ENCODE data around the gene TMED1. TPM values are rescaled to one million over a fixed set of nuclear protein-coding genes. Genes with fewer than 3 reads are reported as not detected.

TMED1 gene
- total RNA-seq, 2 donors from 2014 or later: 14.5 to 34.6 TPM

DNA sequence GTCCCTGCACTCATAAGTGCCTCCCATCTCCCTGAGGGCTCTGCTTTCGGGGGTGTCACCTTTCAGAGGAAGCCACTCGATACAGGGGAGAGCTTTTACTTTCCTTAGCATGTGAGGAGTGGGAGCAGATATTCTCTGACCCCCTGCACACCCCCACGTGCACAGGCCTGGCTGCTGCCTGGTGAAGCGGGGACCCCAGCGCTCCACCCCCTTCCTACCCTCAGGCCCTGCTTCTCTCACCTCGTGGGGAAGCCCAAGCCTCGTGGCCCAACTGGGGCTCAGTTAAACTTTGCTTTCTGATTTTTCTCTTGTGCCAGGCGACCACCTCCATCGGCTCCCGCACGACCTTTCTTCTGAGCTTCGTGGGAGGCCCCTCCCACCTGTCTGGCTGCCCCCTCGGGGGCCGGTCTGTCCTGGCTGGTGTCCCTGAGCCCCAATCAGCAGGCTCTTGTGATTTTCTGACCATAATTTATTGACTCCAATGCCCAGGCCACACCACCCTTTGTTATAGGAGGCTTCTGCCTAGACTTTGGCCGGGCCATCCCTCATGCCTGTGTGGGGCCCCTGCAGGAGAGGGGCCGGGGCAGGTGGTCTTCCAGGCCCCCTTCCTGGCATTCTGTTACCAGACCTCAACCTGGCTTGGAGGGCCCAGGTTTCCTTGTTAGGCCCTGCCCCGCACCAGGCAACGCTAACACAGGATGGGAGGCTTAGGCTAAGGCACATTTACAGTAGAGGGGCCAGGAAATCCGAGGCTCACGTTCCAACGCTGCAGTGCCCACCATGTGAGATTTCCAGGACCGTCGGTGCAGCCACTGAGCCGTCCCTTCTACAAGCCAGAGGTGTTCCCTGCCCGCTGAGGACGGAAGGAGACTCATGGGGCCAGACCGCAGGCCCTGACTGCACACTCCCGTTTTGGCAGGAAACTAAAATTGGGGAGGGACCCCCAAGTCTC, 3.7 kb downstream of the TMED1 start:
- no peaks in the 10 kb centered on the region for H3K27me3 ChIP-seq
- H3K4me3 ChIP-seq: no peak overlapping the region
- DNase-seq: no peak
- peaks cover 0 to 7% (median 0%) of the 10 kb centered on the region in 3 donors for H3K9me3 ChIP-seq
- H3K36me3 ChIP-seq (replicated peaks in 1 of 2; ENCODE audit: insufficient read depth in 1 of 2, low read depth in 2 of 2): peaks cover 0 to 15% of the 10 kb centered on the region in 2 donors
- intact Hi-C loops (cut with DNase I): no loop called here
- WGBS, 2 donors: 73 to 75% methylated on average over 15 to 24 of the region's 28 CpGs
- peak overlapping the region in 1 of 4 donors; percentile 17 for H3K27ac ChIP-seq
- ATAC-seq: no peak
- peaks cover 18% of the 10 kb centered on the region for H3K4me1 ChIP-seq
- no peak for TF ChIP-seq POLR2A (IDR thresholded peaks at IDR 0.05)
- TF ChIP-seq CTCF (IDR thresholded peaks at IDR 0.05): no peak

DNA sequence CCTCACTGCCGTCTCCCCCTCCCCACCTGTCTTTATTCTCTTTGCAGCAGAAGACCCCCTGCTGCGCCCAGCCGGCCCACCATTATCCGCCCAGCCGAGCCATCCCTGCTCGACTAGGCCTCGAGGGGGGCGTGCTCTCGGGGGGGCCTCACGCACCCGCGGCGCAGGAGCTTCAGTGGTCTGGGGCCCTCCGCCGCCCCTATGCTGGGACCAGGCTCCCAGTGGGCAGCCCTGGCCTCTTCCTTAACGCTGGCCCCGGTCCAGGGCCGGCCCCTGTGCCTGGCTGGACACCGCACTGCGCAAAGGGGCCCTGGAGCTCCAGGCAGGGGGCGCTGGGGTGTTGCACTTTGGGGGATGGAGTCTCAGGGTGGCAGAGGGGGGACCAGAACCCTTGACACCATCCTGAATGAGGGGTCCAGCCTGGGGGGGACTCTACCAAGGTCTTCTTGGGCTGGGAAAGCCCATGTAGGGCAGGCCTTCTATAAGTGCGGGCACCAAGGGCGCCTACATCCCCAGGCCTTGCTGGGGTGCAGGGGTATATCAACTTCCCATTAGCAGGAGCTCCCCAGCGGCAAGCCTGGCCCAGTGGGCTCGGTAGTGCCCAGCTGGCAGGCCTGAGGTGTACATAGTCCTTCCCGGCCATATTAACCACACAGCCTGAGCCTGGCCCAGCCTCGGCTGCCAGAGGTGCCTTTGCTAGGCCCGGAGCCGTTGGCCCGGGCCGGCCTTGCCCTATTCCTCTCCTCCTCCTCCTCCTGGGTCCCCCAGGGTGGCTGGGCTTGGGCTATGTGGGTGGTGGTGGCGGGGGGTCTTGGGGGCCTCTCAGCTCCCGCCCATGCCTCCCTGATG, 4.9 kb downstream of the TMED1 start:
- Histone ChIP-seq H3K27ac (no peak overlapping the region), H3K27me3 (no peaks in the 10 kb centered on the region), H3K9me3 (no peaks in the 10 kb centered on the region), H3K4me1 (peaks cover 8% of the 10 kb centered on the region), H3K36me3 (replicated peaks in 1 of 2; ENCODE audit: insufficient read depth in 1 of 2, low read depth in 2 of 2) (peaks cover 0 to 15% of the 10 kb centered on the region in 2 donors), H3K4me3 (no peak overlapping the region)
- 84 to 86% methylated on average over 21 to 30 of the region's 33 CpGs for WGBS, 2 donors
- TF ChIP-seq POLR2A (IDR thresholded peaks at IDR 0.05) (no peak), CTCF (IDR thresholded peaks at IDR 0.05) (no peak)
- intact Hi-C loops (cut with DNase I): no loop called here
- DNase-seq (no peak), ATAC-seq (no peak)

DNA sequence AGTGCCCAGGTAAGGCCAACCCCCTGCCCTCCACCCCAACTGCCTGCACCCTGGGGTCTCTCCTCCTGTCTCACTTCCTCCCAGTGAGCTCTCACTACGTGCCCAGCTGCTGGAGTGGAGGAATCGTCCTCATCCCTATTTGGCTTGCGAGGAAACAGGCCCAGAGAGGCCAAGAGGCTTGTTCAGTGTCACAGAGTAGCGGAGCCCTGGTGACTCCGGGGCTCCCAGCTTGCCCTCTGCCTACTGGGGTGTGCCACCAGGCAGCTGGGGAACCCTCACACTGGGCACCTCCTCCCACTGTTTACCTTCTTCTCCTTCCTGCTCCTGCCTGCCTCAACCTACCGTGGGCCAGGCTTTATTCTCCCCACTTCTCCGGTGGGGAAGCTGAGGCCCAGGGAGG, 5.6 kb downstream of the TMED1 start:
- peaks cover 3 to 22% of the 10 kb centered on the region in 2 donors for H3K36me3 ChIP-seq (replicated peaks in 1 of 2; ENCODE audit: insufficient read depth in 1 of 2, low read depth in 2 of 2)
- TF ChIP-seq POLR2A (IDR thresholded peaks at IDR 0.05) (no peak), CTCF (IDR thresholded peaks at IDR 0.05) (no peak)
- H3K27me3 ChIP-seq: no peaks in the 10 kb centered on the region
- no peak overlapping the region for H3K4me3 ChIP-seq
- no peaks in the 10 kb centered on the region for H3K9me3 ChIP-seq
- no peak for DNase-seq
- no peak overlapping the region for H3K27ac ChIP-seq
- no peak for ATAC-seq
- H3K4me1 ChIP-seq: peaks cover 8% of the 10 kb centered on the region
- WGBS, 2 donors: 82 to 85% methylated on average over 7 of the region's 7 CpGs
- intact Hi-C loops (cut with DNase I): no loop called here

- TF ChIP-seq CTCF (IDR thresholded peaks at IDR 0.05): no peak
- no peak for TF ChIP-seq POLR2A (IDR thresholded peaks at IDR 0.05)
- peaks cover 6% of the 10 kb centered on the region for H3K4me1 ChIP-seq
- H3K27ac ChIP-seq: no peak overlapping the region
- no peak for DNase-seq
- peaks cover 7 to 25% of the 10 kb centered on the region in 2 donors for H3K36me3 ChIP-seq (replicated peaks in 1 of 2; ENCODE audit: insufficient read depth in 1 of 2, low read depth in 2 of 2)
- WGBS, 2 donors: 87 to 94% methylated on average over 11 to 16 of the region's 16 CpGs
- no peaks in the 10 kb centered on the region for H3K27me3 ChIP-seq
- no peaks in the 10 kb centered on the region for H3K9me3 ChIP-seq
- intact Hi-C loops (cut with DNase I): no loop called here
- H3K4me3 ChIP-seq: no peak overlapping the region
- no peak for ATAC-seq
Observed at GRCh38 chr19:10829967-10830366, 6.0 kb downstream of the TMED1 start.
